Measurements from ENCODE around the gene DIP2C. TPM values are rescaled to one million over a fixed set of nuclear protein-coding genes. Genes with fewer than 3 reads are reported as not detected.

Gene DIP2C
- total RNA-seq, 1 donor from 2014 or later: 2.5 TPM

DNA sequence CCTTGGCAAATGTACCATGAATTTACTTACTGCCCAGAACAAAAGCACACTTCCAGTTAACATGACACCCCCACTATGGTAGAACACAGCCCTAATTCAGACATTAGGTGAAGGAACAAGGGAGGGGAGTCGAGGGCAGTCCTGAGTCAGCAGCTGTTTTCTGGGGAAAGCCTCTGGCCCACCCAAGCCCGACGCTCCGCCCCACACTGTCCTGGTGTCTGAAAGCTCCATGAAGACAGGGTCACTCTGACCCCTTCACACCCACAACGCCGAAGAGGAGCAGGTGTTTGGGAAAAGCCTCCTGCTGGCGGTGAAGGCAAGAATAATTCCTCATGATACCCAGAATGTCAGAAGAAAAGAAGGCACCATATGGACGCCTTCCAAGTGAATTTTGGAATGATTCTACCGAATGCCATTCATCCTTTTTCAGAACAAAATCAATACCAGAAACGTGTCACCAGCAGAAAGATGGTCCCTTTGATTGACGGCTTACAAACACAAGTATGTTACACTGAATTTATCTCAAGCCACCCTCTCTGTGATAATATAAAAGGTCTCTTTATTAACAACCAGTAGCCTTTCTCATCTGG lies 172.1 kb downstream of the DIP2C start:
- intact Hi-C loops (cut with micrococcal nuclease): loop anchor here (10.0 kb wide), 1 partner anchor 1417 kb away; no protein-coding TSS in a partner anchor

DNA sequence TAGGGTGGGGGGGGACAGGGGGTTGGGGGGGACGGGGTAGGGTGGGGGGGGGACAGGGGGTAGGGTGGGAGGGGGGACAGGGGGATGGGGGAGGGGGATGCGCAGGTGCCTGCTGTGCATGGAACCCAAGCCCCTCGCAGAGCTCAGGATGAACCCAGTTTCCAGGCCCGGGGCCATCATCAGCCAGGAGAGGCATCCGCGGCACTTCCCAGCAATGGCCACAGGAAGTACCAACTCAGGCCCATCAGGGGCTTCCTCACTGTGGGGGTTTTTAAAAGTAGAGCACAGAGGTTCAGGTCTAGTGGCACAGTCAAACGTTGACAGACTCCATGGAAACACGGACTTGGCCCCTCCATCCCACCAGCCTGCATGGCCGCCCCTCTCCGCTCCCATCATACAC lies 172.7 kb downstream of the DIP2C start:
- intact Hi-C loops (cut with micrococcal nuclease): loop anchor here (10.0 kb wide), 1 partner anchor 1418 kb away; no protein-coding TSS in a partner anchor

DNA sequence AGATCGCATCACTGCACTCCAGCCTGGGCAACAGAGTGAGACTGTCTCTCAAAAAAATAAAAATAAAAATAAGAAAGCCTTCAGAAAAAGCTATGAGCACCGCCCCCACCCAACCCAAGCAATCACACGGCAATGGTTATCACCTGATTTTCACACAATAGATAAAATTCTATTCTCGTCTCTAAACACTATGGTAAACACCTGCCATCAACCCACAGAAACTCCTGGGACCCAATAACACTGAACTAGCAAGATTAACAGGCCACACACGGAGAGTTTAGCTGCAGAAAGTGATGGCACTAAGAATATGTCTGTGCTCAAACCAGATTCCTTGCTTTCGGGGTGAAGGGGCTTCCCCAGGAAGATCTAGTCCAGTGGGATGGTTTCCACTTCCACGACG lies 173.8 kb downstream of the DIP2C start:
- intact Hi-C loops (cut with micrococcal nuclease): loop anchor here (10.0 kb wide), 1 partner anchor 1419 kb away; no protein-coding TSS in a partner anchor

DNA sequence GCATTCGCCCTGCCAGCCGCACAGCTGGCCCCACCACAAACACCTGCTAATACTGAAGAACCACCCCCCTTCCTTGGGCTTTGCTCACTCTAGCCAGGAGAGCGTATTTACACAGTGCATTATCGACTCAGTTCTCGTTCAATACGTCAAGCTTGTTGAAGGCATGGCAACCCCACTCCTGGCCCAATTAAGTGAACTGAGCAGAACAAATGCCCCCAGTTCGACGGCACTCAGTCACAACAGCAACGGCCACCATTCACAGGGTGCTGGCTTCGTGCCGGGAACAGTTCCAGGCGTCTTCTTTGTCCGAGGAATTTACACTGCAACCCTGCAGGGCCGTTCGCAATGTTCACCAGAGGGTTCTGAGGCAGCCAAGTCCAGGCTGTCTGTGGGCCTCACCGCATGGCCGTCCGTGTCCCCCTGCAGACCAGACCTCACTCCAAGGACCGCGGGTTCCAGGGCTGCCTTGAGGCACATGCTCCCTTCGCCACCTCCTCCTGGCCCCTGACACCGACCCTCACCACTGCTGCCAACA lies 175.3 kb downstream of the DIP2C start:
- intact Hi-C loops (cut with micrococcal nuclease): loop anchor here (10.0 kb wide), 1 partner anchor 1421 kb away; no protein-coding TSS in a partner anchor

DNA sequence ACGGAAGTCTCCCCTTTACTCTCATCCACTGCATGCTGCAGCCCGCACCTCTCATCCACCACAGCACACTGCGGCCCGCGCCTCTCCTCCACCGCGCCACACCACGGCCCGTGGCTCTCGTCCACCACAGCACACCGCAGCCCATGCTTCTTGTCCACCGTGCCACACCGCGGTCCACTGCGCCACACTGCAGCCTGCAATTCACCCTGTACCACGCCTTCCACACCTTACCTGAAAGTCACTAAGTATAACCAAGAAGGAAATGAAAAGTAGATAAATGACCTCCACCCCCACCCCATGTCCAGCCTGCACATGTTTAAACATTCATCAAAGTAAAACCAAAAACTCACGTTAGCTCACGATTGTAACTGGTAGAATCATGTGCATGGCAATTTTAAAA lies 176.1 kb downstream of the DIP2C start:
- intact Hi-C loops (cut with micrococcal nuclease): loop anchor here (10.0 kb wide), 1 partner anchor 1421 kb away; no protein-coding TSS in a partner anchor

DNA sequence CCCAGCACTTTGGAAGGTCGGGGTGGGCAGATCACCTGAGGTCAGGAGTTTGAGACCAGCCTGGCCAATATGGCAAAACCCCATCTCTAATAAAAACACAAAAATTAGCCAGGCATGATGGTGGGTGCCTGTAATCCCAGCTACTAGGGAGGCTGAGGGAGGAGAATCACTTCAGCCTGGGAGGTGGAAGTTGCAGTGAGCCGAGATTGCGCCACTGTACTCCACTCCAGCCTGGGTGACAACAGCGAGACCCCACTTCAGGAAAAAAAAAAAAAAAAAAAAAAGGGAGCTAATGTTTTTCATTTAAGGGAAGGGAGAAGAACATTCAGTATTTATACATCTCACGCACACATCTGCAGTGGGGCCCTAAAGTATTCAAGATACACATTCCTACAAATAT lies 176.8 kb downstream of the DIP2C start:
- intact Hi-C loops (cut with micrococcal nuclease): loop anchor here (10.0 kb wide), 1 partner anchor 1422 kb away; no protein-coding TSS in a partner anchor

DNA sequence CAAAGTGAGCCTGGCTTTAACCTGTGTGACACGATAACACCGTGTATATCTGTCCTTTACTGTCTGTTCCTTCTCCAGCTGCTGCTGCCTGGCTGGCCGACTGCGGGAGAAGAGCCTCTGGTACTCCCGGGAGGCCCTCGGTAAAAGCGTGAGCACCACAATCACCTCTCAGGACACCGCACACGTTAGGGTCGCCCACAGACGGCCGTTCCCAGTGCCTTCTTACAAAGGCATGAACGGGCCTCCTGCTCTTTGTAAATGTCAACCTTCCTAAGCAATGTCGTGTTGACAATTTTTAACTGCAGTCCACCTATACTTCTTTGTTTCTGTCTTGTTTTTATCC lies 177.6 kb downstream of the DIP2C start:
- intact Hi-C loops (cut with micrococcal nuclease): loop anchor here (10.0 kb wide), 1 partner anchor 1423 kb away; no protein-coding TSS in a partner anchor

DNA sequence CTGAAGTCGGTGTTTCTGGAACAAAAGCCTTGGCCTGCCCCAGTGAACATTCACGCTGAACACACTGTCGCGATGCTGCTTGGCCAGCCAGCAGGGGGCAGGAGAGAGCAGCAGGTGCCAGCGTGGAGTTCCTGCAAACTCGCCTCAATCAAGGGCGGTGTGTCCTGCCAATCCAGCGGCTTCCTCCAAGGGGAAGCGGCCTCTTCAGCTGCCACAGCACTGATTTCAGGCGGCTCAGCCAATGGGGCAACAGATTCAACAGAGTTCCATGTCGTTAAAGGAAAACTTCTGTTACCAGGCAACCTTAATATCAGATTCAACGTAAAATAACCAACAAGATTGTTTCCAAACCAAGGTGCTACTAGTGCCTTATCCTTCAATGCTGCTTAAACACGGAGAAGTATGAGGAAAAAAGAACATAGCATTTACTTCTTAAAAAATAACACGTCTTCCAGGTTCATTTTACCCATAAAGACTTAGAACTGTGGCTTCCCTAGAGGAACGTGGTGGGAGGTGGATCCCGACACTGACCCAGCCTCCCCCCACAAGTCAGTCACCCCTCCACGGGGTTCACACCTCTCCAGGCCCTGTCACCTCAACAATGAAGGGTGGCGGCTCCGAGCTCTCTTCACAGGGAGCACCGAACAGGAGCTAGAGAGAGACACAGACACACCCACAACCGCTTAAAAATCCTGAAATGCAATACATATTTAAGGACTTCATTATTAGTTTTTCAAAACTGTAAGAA lies 178.2 kb downstream of the DIP2C start:
- intact Hi-C loops (cut with micrococcal nuclease): loop anchor here (10.0 kb wide), 1 partner anchor 1424 kb away; no protein-coding TSS in a partner anchor

DNA sequence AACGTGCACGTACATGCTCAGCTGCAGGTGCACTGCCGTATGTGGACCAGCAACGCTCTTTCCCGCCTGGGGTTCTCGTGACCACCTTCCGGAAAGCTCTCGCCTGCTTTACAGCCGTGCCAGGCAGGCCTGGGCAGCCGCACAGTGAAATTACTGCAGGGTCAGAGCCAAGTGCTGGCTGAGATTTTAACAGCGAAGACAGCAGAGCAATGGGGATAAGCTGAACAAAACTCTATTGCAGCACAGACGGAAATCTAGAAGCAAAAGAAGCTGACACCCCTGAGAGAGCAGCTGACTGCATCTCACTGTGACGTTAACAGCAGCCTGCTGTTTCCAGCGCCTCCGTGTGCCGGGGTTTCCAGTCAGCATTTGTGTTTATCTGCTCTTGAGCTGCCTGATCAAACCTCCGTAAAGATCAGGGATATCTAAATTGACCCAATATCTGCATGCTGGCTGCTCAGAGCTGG lies 179.0 kb downstream of the DIP2C start:
- intact Hi-C loops (cut with micrococcal nuclease): loop anchor here (10.0 kb wide), 1 partner anchor 1424 kb away; no protein-coding TSS in a partner anchor

DNA sequence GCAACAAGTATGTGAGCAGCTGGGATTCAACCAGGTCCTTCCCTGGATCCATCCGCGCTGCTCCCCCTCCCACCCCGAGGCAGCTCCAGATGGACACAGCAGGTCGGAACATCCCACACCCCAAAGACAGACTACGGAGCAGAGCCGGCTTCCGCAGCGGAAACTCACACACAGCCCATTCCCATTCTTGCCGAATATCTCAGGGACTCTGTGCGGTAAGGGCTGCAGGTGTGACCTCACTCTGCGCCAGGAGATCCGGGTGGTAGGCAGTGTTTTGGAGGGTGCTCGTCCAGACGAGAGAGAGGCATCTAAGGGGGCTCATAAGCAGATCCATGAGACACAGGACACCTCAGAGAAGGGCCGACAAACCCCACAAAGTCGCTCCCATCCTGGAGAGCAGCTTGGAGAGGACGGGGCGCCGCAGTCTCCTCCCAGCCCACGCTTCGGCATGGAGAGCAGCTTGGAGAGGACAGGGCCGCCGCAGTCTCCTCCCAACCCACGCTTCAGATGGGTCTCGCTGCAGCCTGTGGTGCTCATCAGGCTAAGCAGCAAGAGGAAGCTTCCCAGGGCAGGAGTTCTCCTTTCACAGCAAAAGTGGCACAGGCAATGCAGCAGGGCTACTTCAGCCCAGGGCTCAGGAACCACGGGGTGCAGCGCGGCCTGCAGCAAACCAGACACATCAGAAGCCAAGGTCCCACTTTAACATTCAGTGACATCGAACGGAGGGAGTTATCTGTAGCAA lies 179.9 kb downstream of the DIP2C start:
- intact Hi-C loops (cut with micrococcal nuclease): loop anchor here (10.0 kb wide), 1 partner anchor 1425 kb away; no protein-coding TSS in a partner anchor

DNA sequence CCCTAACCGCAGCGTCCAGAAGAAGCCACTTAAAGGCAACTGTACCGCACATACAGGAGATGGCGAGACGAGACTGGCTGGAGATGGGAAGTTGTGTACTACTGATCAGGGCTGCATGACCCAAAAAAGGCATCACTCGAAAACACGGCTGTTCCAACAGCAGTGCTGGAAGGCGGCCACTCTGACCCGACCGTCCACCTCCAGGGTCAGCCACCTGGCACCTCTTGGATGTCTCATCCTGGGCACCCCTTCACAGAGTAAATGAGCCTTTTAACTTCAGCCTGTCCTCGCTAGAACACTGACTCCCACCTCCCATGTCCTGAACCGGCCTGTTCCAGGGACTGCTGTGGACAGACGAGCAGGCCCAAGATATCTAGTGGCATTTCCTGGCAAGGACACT lies 180.7 kb downstream of the DIP2C start:
- intact Hi-C loops (cut with micrococcal nuclease): no loop called here

DNA sequence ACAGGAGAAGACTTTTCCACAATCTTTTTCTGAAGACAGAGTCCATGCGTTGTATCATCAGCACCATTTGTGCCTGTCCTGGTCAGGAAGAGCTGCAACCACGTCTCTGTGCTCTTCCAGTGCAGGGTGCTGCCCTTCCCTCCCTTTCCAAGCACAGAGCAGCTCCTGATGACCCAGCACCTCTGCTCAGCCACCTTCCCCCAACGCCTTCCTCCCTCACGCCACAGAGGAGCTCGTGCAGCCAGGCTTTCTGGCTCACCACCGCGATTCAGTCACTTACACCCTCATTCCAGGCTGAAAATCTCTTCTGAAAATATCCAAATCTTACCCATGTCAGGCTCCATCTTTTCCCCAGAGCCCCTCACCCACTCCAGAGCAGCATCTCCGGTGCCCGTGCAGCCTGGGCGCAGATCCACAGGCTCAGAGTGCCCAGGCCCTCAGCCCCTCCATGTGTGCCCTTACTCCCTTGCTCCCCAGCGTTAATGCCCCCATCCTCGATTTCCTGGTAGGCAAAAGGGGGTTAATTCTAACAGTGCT lies 181.5 kb downstream of the DIP2C start:
- intact Hi-C loops (cut with micrococcal nuclease): no loop called here

DNA sequence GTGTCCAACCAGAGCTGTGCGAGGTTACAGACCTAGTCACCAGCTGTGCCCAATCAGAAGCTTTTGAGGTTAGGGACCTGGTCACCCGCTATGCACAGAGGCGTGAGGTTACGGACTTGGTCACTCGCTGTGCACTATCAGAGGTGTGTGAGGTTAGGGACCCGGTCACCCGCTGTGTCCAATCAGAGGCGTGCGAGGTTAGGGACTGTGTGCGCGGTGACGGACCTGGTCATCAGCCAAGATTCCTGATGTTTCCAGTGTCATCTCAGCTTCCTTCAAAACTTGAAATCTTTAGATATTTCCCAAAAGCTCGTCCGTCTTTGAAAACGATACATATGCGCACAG lies 182.1 kb downstream of the DIP2C start:
- intact Hi-C loops (cut with micrococcal nuclease): no loop called here

DNA sequence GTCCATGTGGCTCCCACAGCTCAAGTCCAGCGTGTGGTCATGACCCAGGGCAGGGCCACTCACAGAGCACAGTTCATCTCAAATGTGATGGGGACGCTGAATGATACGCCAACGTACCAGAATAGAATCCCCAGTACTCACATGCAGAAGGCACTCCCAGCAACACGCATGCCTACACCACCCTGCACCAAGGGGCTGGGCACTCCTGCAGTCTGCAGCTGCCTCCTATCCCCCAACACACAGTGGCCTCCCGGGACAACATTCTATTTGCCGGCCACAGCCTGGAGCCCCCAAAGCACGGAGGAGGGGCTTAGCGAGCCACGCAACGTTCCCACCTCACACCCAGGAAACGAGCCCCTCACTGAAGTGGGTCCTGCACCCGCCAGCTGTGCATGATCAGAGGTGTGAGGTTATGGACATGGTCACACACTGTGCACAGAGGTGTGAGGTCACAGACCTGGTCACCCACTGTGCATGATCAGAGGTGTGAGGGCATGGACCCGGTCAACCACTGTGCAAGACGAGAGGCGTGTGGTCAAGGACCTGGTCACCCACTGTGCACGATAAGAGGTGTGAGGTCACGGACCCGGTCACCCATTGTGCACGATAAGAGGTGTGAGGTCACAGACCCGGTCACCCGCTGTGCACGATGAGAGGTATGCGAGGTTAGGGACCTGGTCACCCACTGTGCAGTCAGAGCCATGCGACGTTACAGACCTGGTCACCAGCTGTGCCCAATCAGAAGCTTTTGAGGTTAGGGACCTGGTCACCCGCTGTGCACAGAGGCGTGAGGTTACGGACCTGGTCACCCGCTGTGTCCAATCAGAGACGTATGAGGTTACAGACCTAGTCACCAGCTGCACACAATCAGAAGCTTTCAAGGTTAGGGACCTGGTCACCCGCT lies 182.8 kb downstream of the DIP2C start:
- intact Hi-C loops (cut with micrococcal nuclease): no loop called here

DNA sequence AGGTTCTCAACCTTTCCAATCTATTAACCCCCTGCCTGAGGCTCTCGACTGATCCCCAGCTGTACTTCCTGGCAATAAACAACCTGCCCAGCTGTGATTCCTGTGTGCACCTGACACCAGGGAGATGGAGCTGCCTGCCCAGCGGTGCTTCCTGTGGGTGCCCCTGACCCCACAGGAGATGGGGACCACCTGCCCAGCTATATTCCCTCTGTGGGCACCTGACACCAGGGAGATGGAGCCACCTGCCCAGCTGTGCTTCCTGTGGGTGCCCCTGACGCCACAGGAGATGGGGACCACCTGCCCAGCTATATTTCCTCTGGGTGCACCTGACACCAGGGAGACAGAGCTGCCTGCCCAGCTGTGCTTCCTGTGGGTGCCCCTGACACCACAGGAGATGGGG lies 184.0 kb downstream of the DIP2C start:
- intact Hi-C loops (cut with micrococcal nuclease): no loop called here

DNA sequence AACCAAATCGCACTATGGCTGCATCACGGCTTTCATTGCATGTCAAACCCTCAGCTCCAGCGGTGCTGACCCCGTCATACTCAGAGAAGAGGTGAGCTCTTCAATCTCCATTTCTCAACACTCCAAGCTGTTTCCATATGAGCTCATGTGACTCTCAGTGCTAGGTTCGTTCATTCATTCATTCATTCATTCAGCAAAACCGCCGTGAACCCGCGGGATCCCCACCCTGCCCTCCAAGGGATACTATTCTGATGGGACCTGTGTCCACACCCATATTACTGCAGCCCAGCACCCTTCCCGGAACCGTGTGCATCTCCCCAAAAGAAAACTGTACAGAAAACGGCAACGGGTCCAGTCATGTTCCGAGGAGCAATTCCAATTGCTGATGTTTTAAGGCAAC lies 184.7 kb downstream of the DIP2C start:
- intact Hi-C loops (cut with micrococcal nuclease): no loop called here

DNA sequence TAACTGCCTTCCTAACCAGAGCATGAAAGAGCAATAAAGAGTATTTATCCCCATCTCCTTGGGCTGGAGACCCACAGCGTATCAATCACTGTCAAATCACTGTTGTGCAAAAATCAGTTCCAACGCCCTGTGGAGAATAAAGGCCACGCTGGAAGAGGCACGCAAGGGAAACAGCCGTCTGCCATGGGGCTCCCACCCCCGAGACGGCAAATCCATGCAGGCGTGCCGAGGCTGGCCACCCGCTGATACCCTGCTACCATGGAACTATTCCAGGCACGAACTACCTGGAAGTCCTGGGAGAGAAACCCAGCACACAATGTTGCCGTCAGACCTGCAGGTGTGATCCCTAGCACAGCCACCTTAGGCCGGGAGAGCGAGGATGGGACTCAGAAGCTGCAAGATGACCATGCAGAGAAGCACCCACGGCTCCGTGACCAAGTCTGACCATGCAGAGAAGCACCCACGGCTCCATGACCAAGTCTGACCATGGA lies 185.3 kb downstream of the DIP2C start:
- intact Hi-C loops (cut with micrococcal nuclease): no loop called here

DNA sequence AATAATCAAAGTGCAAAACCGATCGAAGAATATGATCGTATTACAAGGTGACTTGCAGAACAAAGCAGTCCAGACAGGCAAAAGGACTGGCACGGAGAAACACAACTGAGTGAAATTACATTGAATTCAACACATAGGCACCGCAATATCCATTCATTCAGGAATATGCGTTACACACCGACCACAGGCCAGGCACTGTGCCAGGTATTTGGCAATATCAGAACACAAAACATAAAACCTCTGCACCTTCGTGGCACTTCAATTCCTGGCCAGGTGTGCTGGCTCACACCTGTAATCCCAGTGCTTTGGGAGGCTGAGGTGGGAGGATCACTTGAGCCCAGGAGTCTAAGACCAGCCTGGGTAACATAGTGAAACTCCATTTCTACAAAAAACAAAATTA lies 187.9 kb downstream of the DIP2C start:
- intact Hi-C loops (cut with micrococcal nuclease): no loop called here

DNA sequence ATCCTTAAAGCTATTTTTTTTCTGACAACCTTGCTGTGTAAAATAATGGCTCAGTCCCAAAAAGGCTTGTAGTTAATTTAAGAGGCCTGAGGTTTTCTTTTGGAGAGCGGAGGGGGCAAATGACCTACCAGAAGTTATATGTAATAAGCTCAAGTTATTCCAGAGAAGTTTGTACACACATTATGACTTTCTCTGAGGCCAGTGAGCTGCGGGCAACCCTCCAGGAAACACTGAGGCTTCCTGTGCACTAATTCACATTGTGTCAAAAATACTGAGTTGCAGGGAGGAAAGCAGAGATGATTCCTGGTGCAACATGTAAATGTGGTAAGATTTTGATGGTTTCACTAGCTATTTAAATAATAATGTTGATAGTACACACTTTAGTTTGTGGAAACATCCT lies 188.6 kb downstream of the DIP2C start:
- intact Hi-C loops (cut with micrococcal nuclease): no loop called here

DNA sequence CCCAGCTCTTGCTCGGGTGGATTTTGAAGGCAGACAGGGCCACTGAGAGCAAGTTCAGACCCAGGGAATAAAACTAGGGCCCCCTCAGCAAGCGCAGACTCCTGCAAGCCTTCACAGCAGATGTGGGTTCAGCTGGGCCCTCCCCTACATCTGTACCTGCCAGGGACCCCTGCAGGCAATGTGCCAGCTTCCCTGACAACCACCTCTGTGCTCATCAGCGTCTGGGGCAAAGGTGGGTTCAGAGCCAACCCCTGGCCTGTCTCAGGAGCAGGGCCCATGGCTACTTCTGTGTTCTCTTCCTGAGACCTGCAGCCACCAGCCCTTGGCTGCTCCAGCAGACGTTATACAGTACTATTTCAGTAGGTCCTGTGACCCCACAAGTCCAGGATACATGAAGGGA lies 189.5 kb downstream of the DIP2C start:
- intact Hi-C loops (cut with micrococcal nuclease): no loop called here
